Stimulated activated CD4-positive, alpha-beta T cell treated with anti-CD3 and anti-CD28 coated beads, Interleukin-1b, Interleukin-23, amount 100 ng/mL, for 48 hours (primary cell): ENCODE measurements around the gene OSBPL9.

ENCODE experiments used
- DNase-seq: peaks from one replicate; pipeline ENCODE4 v3.0.0-alpha.2; 2020

The OSBPL9 gene

GRCh38 chr1:51741121-51741681 lies 124.3 kb downstream of the OSBPL9 start:
- DNase-seq = no peak

GRCh38 chr1:51744506-51745303 lies 127.8 kb downstream of the OSBPL9 start:
- no peak for DNase-seq

GRCh38 chr1:51745304-51745570 lies 128.3 kb downstream of the OSBPL9 start:
- no peak for DNase-seq

- DNase-seq = no peak
These were observed 132.3 kb downstream of the OSBPL9 start for GRCh38 chr1:51749151-51749550.

GRCh38 chr1:51750218-51750617 lies 133.3 kb downstream of the OSBPL9 start:
- DNase-seq = no peak

GRCh38 chr1:51750729-51751128 lies 133.8 kb downstream of the OSBPL9 start:
- DNase-seq = no peak

GRCh38 chr1:51752073-51752948 lies 135.4 kb downstream of the OSBPL9 start:
- DNase-seq = no peak

GRCh38 chr1:51753969-51754368 lies 137.1 kb downstream of the OSBPL9 start:
- no peak for DNase-seq

GRCh38 chr1:51754666-51755065 lies 137.8 kb downstream of the OSBPL9 start:
- DNase-seq = no peak

GRCh38 chr1:51755437-51755836 lies 138.5 kb downstream of the OSBPL9 start:
- no peak for DNase-seq

GRCh38 chr1:51756290-51756689 lies 139.4 kb downstream of the OSBPL9 start:
- DNase-seq = no peak

GRCh38 chr1:51758310-51758709 lies 141.4 kb downstream of the OSBPL9 start:
- DNase-seq = no peak

GRCh38 chr1:51760872-51761271 lies 144.0 kb downstream of the OSBPL9 start:
- DNase-seq = no peak

- DNase-seq = no peak
These were observed 144.5 kb downstream of the OSBPL9 start for GRCh38 chr1:51761351-51761750.

GRCh38 chr1:51768971-51769588 lies 152.2 kb downstream of the OSBPL9 start:
- no peak for DNase-seq

- no peak for DNase-seq
These were observed 159.5 kb downstream of the OSBPL9 start for GRCh38 chr1:51776408-51776807.

- no peak for DNase-seq
These were observed 164.0 kb downstream of the OSBPL9 start for GRCh38 chr1:51780927-51781326.

- no peak for DNase-seq
These were observed 168.1 kb downstream of the OSBPL9 start for GRCh38 chr1:51784997-51785421.

GRCh38 chr1:51788938-51789337 lies 172.0 kb downstream of the OSBPL9 start:
- DNase-seq = no peak

- no peak for DNase-seq
These were observed 172.4 kb downstream of the OSBPL9 start for GRCh38 chr1:51789342-51789741.

- no peak for DNase-seq
These were observed 173.5 kb downstream of the OSBPL9 start for GRCh38 chr1:51790385-51790784.

- DNase-seq = no peak
These were observed 175.0 kb downstream of the OSBPL9 start for GRCh38 chr1:51791888-51792287.

GRCh38 chr1:51792864-51793263 lies 176.0 kb downstream of the OSBPL9 start:
- no peak for DNase-seq

- DNase-seq = no peak
These were observed 177.4 kb downstream of the OSBPL9 start for GRCh38 chr1:51794260-51794659.
